ENCODE data around the gene CACNG3. TPM values are rescaled to one million over a fixed set of nuclear protein-coding genes. Genes with fewer than 3 reads are reported as not detected.

CACNG3 gene
- total RNA-seq, 1 experiment from 2014 or later = not detected

- intact Hi-C loops (cut with micrococcal nuclease) = no loop called here
- Histone ChIP-seq H3K9me3 (ENCODE audit: low read length) (no peaks in the 10 kb centered on the region), H3K4me3 (ENCODE audit: low read length) (no peak overlapping the region), H3K36me3 (ENCODE audit: low read depth, low read length) (no peaks in the 10 kb centered on the region), H4K20me1 (ENCODE audit: low read length) (no peaks in the 10 kb centered on the region), H3K9me2 (replicated peaks; ENCODE audit: low read length) (no peaks in the 10 kb centered on the region), H3K4me1 (ENCODE audit: insufficient read depth, low read length) (no peaks in the 10 kb centered on the region), H3K4me2 (ENCODE audit: low read length) (no peak overlapping the region), H2AFZ (ENCODE audit: low read length) (no peak overlapping the region), H3K27ac (ENCODE audit: low read length) (no peak overlapping the region), H3K79me2 (ENCODE audit: low read length) (no peaks in the 10 kb centered on the region), H3K27me3 (ENCODE audit: low read length) (peaks cover 36% of the 10 kb centered on the region), H3F3A (ENCODE audit: low read length, unreplicated experiment) (no peaks in the 10 kb centered on the region), H3K9ac (ENCODE audit: low read length) (no peak overlapping the region)
- ChIA-PET POLR2A (ENCODE audit: unreplicated experiment) (no interaction called here), CTCF (no interaction called here)
- BruUV-seq (replicated peaks) = no TSS peak
- no peak for ATAC-seq
- no peak for TF ChIP-seq EZH2phosphoT487 (IDR thresholded peaks at IDR 0.05; ENCODE audit: borderline replicate concordance, low read length)
- no peak for TF ChIP-seq EZH2 (IDR thresholded peaks at IDR 0.05; ENCODE audit: low read length, unreplicated experiment)
- no peak for TF ChIP-seq CTCF (conservative IDR thresholded peaks at IDR 0.05; ENCODE audit: low read depth, low read length)
- DNase-seq = no peak
These were observed 138.2 kb downstream of the CACNG3 start for GRCh38 chr16:24394341-24394740.

GRCh38 chr16:24396350-24397271 lies 140.5 kb downstream of the CACNG3 start:
- Histone ChIP-seq H3K9ac (ENCODE audit: low read length) (no peak overlapping the region), H4K20me1 (ENCODE audit: low read length) (no peaks in the 10 kb centered on the region), H2AFZ (ENCODE audit: low read length) (no peak overlapping the region), H3K4me2 (ENCODE audit: low read length) (no peak overlapping the region), H3K9me2 (replicated peaks; ENCODE audit: low read length) (no peaks in the 10 kb centered on the region), H3K27ac (ENCODE audit: low read length) (no peak overlapping the region), H3K4me3 (ENCODE audit: low read length) (no peak overlapping the region), H3K27me3 (ENCODE audit: low read length) (peaks cover 36% of the 10 kb centered on the region), H3K4me1 (ENCODE audit: insufficient read depth, low read length) (no peaks in the 10 kb centered on the region), H3F3A (ENCODE audit: low read length, unreplicated experiment) (no peaks in the 10 kb centered on the region), H3K9me3 (ENCODE audit: low read length) (no peaks in the 10 kb centered on the region), H3K36me3 (ENCODE audit: low read depth, low read length) (no peaks in the 10 kb centered on the region), H3K79me2 (ENCODE audit: low read length) (no peaks in the 10 kb centered on the region)
- ChIA-PET POLR2A (ENCODE audit: unreplicated experiment) (no interaction called here), CTCF (no interaction called here)
- no TSS peak for BruUV-seq (replicated peaks)
- DNase-seq (no peak), ATAC-seq (no peak)
- TF ChIP-seq EZH2 (IDR thresholded peaks at IDR 0.05; ENCODE audit: low read length, unreplicated experiment) = no peak
- TF ChIP-seq CTCF (conservative IDR thresholded peaks at IDR 0.05; ENCODE audit: low read depth, low read length) = no peak
- no peak for TF ChIP-seq EZH2phosphoT487 (IDR thresholded peaks at IDR 0.05; ENCODE audit: borderline replicate concordance, low read length)
- intact Hi-C loops (cut with micrococcal nuclease) = no loop called here

- Histone ChIP-seq H2AFZ (ENCODE audit: low read length) (no peak overlapping the region), H3K9me3 (ENCODE audit: low read length) (no peaks in the 10 kb centered on the region), H3K4me3 (ENCODE audit: low read length) (no peak overlapping the region), H3K36me3 (ENCODE audit: low read depth, low read length) (no peaks in the 10 kb centered on the region), H3K27ac (ENCODE audit: low read length) (no peak overlapping the region), H3K9ac (ENCODE audit: low read length) (no peak overlapping the region), H3K4me1 (ENCODE audit: insufficient read depth, low read length) (no peaks in the 10 kb centered on the region), H4K20me1 (ENCODE audit: low read length) (no peaks in the 10 kb centered on the region), H3F3A (ENCODE audit: low read length, unreplicated experiment) (no peaks in the 10 kb centered on the region), H3K4me2 (ENCODE audit: low read length) (no peak overlapping the region), H3K9me2 (replicated peaks; ENCODE audit: low read length) (no peaks in the 10 kb centered on the region), H3K79me2 (ENCODE audit: low read length) (no peaks in the 10 kb centered on the region), H3K27me3 (ENCODE audit: low read length) (peaks cover 19% of the 10 kb centered on the region)
- ATAC-seq (0 out of 2 replicates have a peak, but pooled peaks have one; percentile 40), DNase-seq (peak; percentile 29)
- POLR2A ChIA-PET (ENCODE audit: unreplicated experiment) = no interaction called here
- CTCF ChIA-PET = interaction anchor here (0.6 to 1.4 kb wide), 2 partner anchors 83 to 96 kb away, joined by 3 to 4 read pairs; no protein-coding TSS in a partner anchor
- TF ChIP-seq EZH2 (IDR thresholded peaks at IDR 0.05; ENCODE audit: low read length, unreplicated experiment) = no peak
- no peak for TF ChIP-seq EZH2phosphoT487 (IDR thresholded peaks at IDR 0.05; ENCODE audit: borderline replicate concordance, low read length)
- peak; percentile 47 for TF ChIP-seq CTCF (conservative IDR thresholded peaks at IDR 0.05; ENCODE audit: low read depth, low read length)
- intact Hi-C loops (cut with micrococcal nuclease) = loop anchor here (1.0 kb wide), 1 partner anchor 95 kb away; no protein-coding TSS in a partner anchor
- no TSS peak for BruUV-seq (replicated peaks)
These were observed 152.9 kb downstream of the CACNG3 start for GRCh38 chr16:24409045-24409444.

All from PC-3 (cell line).